ENCODE measurements around the gene STKLD1.
A peak's percentile ranks its signal among the peaks of the same experiment; 100 is the strongest.

Gene STKLD1

DNA sequence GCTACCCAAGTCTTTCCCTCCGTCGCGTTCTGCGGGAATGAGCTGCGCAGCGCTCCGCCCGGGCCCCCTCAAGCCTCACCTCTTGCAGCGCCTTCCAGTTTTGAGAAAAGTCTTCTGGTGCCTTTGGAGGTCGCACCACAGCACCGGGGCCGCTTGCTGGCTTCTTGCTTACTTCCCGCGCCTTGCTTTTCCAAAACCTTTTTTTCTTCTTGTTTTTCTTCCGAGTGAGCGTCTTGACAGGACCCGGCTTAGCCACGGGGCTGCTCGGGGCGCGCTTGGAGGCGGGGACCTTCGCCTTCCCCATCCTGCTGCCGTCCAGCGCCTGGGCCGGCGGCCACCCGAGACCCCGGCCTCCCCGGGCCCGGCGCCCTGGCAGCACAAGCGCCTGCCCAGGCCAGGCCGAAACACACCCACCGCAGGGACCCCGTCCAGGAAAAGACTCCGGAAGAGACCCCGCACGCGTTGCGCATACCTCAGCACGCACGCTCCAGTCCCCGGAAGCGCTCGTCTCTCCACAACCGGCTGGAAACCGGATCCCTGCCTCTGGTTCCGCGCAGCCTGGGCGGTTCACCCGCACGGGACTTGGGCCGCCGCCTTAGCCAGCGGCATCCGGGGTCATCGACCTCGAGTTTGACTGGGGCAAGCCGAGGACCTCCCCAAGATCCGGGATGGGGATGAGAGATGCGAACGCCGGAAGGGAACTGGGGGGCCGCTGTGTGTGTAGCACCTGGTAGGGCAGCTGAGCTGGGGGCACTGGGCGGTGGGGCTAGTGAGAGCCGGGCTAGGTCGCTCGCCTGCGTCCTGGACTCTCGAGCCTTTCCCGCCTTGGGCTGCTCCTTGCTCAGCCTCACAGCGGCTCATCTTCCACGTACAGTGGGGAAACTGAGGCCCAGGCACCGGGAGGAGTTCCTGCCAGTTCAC is 41.6 kb downstream of the STKLD1 start, which contains the start of gene REXO4:
TSS of gene REXO4 (minus strand) at position 470 of the 921 bp plus-strand sequence. CDS start at position 304, 166 bp downstream.
- peak; percentile 56 for DNase-seq (ENCODE audit: low read depth)

DNA sequence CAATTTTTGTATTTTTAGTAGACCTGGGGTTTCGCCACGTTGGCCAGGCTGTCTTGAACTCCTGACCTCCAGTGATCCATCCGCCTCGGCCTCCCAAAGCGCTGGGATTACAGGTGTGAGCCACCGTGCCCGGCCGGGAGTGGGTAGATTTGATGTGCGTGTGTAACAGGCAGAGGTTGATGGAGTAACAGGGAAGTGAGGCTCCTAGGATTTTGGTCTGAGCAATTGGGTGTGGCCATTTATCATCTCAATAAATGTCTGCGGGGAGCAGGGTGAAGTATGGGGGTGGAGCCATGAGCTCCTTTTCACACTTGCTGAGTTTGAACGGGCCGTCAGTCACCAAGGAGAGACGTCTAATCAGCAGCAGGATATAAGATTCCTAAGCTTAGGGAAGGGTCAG is 42.8 kb downstream of the STKLD1 start:
- DNase-seq (ENCODE audit: low read depth): no peak

DNA sequence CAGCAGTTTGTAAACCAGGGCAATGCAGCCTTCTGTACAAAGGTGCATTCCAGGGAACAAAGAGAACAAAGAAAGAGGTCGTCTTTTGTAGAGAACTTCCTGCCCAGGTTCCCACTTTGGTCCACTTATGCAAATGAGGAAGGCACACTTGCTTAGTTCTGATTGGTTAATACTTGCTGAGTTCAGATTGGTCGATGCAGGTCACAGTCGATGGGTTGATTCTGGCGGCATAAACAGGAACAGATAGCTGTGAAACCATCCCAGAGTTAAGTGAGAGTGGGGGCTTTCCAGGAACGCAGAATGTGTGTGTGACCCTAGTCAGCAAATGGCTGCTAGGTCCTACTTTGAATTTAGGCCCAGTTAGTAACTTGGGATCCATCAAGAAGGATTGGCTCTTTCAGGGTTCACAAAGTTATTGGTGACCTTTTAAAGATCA is 44.2 kb downstream of the STKLD1 start:
- no peak for DNase-seq (ENCODE audit: low read depth)

DNA sequence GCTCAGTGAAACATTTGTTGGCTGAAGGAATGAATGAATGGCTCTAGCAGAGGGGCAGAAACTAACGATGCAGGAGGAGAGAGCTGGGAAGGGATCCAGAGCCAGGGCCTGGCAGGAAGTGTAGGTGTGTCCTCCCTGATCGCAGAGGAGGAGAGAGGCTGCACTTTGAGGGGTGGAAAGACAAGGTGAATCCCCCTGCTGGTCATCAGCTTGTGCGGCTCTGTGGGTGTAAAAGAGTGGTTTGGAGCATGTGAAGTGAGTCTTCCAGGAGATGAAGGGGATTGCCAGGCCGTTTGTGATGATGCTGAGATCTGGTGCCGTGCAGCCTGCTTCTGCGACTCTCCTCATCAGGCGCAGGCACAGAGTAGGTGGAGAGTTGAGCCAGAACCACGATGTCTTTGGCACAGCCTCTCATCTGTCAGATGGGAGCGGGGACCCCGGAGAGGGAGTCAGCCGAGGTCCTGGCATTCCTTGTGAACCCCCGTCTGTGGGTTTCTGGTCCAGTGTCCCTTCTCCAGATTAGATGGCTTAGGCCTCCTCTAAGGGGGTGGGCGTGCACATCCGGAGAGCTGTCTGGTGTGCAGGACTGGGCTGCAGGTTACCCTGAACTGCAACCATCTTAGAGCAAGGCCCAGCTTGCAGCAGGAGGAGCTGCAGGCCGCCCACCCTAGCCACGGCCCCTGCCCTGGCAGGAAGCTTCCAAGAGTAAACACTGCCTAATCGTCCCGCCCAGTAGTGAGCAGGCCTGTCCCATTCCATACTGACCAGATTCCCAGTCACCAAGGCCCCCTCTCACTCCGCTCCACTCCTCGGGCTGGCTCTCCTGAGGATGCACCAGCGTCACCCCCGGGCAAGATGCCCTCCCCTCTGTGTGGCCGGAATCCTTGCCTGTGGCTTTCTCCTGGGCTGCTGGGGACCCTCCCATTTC is 45.7 kb downstream of the STKLD1 start, which contains the start of gene ADAMTS13:
TSS of gene ADAMTS13 (plus strand) at position 753 of the 928 bp plus-strand sequence. CDS start at position 830, 77 bp downstream.
- DNase-seq (ENCODE audit: low read depth): no peak

DNA sequence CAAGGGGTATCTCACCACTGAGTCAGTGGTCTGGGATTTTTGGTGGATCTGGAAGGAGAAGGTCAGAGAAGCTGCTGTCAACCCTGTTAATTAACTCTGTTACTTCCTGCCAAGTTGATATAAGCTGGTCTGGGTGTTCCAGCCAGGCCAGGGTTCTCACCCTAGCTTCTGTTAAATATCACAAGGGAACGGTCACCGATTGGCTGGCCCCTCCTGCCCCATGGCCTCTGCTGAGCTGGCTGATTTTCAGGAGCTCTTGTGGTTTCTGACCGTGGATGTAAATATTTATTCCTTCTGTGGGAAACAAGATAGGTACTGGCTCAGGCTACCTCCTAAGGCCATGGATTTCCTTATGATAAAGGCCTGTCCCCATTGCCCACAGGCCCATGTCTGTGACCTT is 47.0 kb downstream of the STKLD1 start:
- DNase-seq (ENCODE audit: low read depth): no peak

DNA sequence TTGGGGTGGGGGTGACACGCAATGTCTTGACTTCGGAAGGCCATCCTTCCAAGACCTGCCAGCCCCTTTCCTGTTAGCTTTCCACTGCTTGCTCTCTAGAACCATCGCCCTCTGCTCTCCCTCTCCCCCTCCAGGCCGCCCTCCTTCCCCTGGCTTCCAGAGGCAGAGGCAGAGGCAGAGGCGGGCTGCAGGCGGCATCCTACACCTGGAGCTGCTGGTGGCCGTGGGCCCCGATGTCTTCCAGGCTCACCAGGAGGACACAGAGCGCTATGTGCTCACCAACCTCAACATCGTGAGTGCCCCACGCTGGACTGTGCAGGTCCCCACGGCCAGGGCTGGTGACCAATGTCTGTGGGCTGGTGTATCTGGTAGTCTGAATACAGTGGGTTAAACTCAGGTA is 48.0 kb downstream of the STKLD1 start:
- DNase-seq (ENCODE audit: low read depth): no peak

DNA sequence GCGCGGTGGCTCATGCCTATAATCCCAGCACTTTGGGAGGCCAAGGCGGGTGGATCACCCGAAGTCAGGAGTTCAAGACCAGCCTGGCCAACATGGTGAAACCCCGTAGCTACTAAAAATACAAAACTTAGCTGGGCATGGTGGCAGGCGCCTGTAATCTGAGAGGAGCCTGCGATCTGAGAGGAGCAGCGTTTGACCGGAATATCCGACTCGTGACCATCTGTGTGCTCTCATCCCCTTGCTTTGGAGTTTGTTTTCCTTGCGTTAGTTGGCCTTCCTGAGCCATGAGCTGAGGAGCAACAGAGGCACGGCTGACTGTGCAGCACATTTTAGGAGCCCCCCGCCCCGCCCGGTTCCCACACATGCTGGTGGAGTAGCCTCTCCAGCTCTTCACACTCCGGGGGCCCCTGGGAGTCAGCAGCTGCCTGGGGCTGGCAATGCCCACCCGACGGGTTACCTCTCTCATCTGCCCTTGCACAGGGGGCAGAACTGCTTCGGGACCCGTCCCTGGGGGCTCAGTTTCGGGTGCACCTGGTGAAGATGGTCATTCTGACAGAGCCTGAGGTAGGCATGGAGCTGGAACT is 49.0 kb downstream of the STKLD1 start:
- DNase-seq (ENCODE audit: low read depth): no peak

DNA sequence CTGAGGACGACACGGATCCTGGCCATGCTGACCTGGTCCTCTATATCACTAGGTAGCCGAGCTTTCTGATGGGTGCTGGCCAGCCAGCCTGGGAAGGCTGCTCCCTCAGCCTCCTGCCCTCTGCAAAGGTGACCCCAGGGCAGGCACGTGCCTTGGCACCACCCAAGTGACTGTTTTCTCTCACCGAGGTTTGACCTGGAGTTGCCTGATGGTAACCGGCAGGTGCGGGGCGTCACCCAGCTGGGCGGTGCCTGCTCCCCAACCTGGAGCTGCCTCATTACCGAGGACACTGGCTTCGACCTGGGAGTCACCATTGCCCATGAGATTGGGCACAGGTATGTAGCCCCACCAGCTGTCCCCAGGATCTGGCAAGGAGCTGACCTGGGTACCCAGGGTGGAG is 49.8 kb downstream of the STKLD1 start:
- no peak for DNase-seq (ENCODE audit: low read depth)

DNA sequence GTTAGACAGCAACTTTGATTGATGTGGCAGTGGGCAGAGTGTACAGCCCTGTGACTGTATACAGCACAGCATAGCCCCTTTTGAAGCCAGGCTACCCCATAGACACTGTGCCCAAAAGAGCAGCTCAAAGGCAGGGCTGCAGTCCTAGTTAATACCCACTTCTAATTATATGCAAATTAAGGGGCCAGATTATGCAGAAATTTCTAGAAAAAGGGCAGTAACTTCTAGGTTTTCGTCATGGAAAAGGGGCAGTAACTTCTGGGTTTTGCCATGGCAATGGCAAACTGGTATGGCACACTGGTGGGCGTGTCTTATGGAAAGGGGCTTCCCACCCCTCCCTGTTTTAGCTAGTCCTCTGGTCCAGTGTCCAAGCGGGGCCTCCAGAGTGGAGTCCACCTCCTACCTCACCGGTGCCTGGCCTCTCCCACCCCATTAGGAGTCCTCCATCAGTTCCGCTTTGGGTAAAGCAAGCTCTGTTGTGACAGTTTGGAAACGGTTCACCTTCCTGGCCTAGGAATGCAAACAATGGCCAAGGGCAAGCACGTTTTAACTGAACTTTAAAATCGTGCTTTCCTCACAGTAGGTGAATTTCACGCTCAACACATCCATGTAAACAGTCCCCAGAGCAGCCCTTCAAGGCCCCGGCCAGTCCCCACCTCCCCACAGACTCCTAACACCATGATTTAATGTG is 51.6 kb downstream of the STKLD1 start:
- DNase-seq (ENCODE audit: low read depth): no peak

DNA sequence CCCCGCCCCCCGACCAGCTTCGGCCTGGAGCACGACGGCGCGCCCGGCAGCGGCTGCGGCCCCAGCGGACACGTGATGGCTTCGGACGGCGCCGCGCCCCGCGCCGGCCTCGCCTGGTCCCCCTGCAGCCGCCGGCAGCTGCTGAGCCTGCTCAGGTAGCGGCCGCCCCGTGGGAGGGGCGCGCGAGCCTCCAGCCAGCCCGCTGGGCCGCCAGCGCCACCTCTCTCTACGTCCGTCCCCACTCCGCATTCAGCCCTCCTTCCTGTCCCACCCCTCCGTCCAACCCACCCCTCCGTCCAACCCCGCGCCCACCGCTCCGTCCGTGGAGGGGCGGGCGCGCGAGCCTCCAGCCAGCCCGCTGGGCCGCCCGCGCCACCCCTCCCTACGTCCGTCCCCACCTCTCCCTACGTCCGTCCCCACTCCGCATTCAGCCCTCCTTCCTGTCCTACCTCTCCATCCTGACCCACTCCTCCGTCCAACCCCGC is 52.5 kb downstream of the STKLD1 start:
- no peak for DNase-seq (ENCODE audit: low read depth)

DNA sequence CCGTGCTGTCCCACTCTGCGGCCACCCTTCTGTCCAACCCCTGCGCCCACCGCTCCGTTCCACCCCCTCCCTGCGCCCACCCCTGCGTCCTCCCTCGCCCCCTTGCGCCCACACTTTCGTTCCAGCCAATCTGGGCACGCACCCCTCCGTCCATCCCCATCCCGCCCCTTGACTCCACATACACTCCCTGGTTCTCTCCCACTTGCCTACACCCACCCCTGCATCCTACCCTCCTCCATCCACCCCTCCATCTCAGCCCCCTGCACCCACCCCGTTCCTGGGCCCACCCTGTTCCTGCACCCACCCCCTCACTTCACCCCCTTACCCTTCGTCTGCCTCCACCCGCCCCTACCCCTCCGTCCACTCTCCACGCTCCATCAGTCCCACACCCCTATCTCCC is 53.0 kb downstream of the STKLD1 start:
- DNase-seq (ENCODE audit: low read depth): no peak

DNA sequence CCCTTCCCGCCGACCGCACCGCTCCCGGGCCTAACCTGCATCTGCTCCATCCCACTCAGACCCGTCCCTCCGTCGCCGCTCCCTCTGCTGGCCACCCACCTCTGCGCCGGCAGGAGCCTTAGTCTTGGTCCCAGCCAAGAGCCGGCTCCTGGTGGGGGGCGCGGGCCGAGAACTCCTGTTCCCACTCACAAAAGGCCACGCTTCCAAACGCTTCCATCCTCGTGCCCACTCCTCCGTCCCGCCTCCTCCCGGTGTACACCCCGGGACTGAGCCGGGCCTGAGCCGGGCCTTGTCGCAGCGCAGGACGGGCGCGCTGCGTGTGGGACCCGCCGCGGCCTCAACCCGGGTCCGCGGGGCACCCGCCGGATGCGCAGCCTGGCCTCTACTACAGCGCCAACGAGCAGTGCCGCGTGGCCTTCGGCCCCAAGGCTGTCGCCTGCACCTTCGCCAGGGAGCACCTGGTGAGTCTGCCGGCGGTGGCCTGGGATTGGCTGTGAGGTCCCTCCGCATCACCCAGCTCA is 53.5 kb downstream of the STKLD1 start:
- no peak for DNase-seq (ENCODE audit: low read depth)

DNA sequence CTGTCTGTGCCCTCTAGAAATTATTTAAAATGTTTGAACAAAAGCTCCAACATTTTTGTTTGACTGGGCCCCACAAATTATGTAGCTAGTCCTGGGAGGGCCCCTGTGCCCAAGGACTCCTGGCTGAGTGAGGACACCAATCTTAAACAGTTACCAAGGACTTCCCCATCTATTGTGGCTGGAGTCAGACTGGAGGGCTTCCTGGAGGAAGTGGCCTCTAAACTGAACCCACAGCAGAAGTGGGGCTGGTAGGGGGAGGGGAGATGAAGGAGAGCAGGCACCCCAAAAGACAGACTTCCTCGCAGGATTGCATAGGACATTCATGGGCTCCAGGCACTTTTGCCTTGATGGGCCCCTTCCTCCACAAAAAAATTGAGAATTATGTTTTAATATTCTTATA is 54.1 kb downstream of the STKLD1 start:
- DNase-seq (ENCODE audit: low read depth): no peak

DNA sequence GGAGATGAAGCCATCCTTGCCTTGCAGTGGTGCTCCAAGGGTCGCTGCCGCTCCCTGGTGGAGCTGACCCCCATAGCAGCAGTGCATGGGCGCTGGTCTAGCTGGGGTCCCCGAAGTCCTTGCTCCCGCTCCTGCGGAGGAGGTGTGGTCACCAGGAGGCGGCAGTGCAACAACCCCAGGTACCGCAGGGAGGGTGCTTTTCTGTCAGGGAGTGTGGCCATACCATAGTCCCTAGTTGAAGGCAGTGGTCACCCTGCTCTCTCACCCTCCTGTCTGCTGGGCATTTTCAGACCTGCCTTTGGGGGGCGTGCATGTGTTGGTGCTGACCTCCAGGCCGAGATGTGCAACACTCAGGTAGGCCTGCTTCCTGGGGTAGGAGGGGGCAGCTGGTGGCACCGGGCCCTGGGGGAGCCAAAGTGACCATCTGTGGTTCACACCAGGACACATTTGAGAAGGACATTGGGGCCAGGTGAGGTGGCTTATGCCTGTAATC is 57.2 kb downstream of the STKLD1 start:
- no peak for DNase-seq (ENCODE audit: low read depth)

DNA sequence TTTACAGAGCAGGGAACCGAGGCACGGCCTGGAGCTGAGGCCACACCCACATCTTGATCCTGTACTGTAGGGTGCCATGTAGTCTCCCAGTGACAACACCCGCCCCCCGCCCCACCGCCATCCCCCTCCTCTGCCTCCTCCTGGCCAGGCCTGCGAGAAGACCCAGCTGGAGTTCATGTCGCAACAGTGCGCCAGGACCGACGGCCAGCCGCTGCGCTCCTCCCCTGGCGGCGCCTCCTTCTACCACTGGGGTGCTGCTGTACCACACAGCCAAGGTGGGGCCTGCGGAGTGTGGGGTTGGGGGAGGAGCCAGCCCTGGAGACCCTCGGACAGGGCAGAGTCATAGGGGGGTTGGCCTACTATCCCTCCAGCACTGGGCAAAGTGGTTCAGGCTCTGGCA is 60.5 kb downstream of the STKLD1 start:
- no peak for DNase-seq (ENCODE audit: low read depth)

DNA sequence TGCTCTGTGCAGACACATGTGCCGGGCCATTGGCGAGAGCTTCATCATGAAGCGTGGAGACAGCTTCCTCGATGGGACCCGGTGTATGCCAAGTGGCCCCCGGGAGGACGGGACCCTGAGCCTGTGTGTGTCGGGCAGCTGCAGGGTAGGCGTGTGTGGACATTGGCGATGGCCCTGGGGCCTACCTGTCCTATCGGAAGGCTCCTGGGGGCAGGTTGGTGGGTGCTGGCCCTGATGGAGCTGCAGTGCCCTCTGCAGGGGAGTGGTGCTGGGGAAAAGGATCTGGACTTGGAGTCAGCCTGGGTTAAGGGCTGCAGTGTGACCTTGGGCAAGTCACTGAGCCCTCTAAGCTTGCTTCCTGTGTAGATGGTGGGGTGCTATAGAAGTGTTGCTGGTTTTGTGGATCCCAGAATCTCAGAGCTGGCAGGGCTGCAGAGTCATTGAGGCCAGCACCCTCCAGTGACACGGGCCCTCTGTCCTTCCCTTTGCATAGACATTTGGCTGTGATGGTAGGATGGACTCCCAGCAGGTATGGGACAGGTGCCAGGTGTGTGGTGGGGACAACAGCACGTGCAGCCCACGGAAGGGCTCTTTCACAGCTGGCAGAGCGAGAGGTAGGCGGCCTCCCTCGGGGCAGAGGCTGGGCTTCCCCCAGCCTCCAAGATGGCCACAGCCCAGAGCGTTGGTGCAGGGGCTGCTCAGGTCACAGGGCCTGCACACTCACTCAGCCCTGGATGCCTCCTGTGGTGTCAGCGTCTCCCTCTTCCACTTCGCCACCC is 61.8 kb downstream of the STKLD1 start:
- DNase-seq (ENCODE audit: low read depth): no peak

DNA sequence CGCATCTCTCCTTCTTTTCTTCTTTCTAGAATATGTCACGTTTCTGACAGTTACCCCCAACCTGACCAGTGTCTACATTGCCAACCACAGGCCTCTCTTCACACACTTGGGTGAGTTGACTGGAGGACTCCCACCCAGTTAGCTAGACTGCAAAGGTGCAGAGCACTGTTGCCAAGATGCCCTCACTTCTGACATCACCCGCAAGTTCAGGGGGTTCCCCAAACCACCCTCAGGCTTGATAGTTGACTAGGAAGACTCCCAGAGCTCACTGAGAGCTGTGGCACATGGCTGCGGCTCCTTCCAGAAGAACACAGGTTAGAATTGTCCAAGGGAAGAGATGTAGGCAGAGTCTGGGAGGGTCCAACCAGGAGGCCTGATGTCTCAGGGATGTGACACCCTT is 63.2 kb downstream of the STKLD1 start:
- DNase-seq (ENCODE audit: low read depth): no peak

DNA sequence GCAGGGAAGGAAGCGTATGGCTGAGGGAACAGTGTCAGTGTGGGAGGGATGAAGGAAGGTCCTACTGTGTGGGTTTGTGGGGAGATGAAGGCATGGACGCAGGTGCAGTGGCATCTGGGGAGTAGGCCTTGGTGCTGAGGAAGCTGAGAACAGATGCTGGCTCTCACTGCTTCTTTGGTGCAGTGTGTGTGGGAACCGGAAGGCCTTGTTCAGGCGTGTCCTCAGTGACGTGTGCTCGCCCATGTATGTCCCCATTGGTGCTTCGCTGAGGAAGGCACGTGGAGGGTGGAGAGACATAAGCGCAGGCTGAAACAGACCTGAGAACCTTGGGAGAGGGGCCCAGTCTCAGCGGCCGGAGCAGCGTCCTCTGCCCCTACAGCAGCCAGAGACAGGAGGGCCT is 64.7 kb downstream of the STKLD1 start:
- DNase-seq (ENCODE audit: low read depth): no peak

DNA sequence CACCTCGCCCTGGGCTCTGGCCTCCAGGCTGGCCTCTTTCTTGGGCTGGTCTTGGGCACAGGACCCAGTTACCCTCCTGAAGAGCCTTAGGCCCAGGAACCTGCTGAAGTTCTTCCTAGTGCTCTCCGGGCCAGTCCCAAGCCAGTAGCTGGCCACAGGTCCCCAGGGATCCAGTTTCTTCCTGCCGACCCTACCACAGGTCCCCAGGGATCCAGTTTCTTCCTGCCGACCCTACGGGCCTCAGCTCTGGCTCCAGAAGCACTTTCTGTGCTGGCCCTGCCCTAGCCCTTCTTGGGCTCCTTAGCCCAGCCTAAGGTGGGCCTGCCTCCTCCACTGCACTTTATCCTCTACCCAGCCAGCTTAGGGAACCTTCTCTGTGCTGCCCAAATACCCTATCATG is 65.4 kb downstream of the STKLD1 start:
- no peak for DNase-seq (ENCODE audit: low read depth)

DNA sequence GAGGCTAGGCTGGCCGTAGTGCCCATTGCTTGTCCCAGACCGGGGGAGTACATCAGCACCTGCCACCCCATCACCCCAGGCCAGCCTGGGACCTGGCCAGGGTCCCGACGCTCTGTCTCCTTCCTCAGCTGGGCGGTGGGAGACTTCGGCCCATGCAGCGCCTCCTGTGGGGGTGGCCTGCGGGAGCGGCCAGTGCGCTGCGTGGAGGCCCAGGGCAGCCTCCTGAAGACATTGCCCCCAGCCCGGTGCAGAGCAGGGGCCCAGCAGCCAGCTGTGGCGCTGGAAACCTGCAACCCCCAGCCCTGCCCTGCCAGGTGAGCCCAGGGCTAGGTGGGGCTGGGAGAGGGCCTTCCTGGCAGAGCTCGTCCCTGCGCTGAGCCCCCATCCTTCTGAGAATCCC is 67.1 kb downstream of the STKLD1 start:
- DNase-seq (ENCODE audit: low read depth): no peak
